Measurements from ENCODE around the gene YIF1A. TPM values are rescaled to one million over a fixed set of nuclear protein-coding genes. Genes with fewer than 3 reads are reported as not detected.

Gene YIF1A
- total RNA-seq, 1 donor: 182 TPM

GRCh38 chr11:66280428-66280827, 8.5 kb downstream of the YIF1A start:
- H3K27ac ChIP-seq (ENCODE audit: low read depth, low read length): no peak overlapping the region
- no peak overlapping the region for H3K4me3 ChIP-seq (ENCODE audit: insufficient read depth, low read length)
- DNase-seq (ENCODE audit: insufficient read length, low spot score, missing footprints): no peak
- no peaks in the 10 kb centered on the region for H3K9me3 ChIP-seq (ENCODE audit: low read depth, low read length)
- peaks cover 22% of the 10 kb centered on the region for H3K36me3 ChIP-seq (ENCODE audit: insufficient read depth, low read length)
- no peak overlapping the region for H3K4me2 ChIP-seq (ENCODE audit: insufficient read depth, low read length)
- peaks cover 4% of the 10 kb centered on the region for H3K4me1 ChIP-seq (ENCODE audit: insufficient read depth, low read length)
- no peak overlapping the region for H2AFZ ChIP-seq (ENCODE audit: low read length)
- H3K79me2 ChIP-seq (ENCODE audit: insufficient read depth, low read length): peaks cover 13% of the 10 kb centered on the region
- H3K27me3 ChIP-seq (ENCODE audit: insufficient read depth, low read length): peaks cover 6% of the 10 kb centered on the region
- TF ChIP-seq CTCF (IDR thresholded peaks at IDR 0.05; ENCODE audit: extremely low read depth, low read depth, low read length): no peak
- H4K20me1 ChIP-seq (ENCODE audit: insufficient read depth, low read length): peaks cover 30% of the 10 kb centered on the region

GRCh38 chr11:66279092-66279734, 9.7 kb downstream of the YIF1A start:
- no peak overlapping the region for H3K4me2 ChIP-seq (ENCODE audit: insufficient read depth, low read length)

GRCh38 chr11:66278363-66279091, 10.4 kb downstream of the YIF1A start:
- peak; percentile 91 for DNase-seq (ENCODE audit: insufficient read length, low spot score, missing footprints)
- Histone ChIP-seq H3K4me3 (ENCODE audit: insufficient read depth, low read length) (no peak overlapping the region), H3K79me2 (ENCODE audit: insufficient read depth, low read length) (no peaks in the 10 kb centered on the region), H3K27ac (ENCODE audit: low read depth, low read length) (no peak overlapping the region), H3K9me3 (ENCODE audit: low read depth, low read length) (no peaks in the 10 kb centered on the region), H3K4me2 (ENCODE audit: insufficient read depth, low read length) (no peak overlapping the region), H2AFZ (ENCODE audit: low read length) (no peak overlapping the region), H3K4me1 (ENCODE audit: insufficient read depth, low read length) (peaks cover 4% of the 10 kb centered on the region), H3K36me3 (ENCODE audit: insufficient read depth, low read length) (peaks cover 27% of the 10 kb centered on the region), H4K20me1 (ENCODE audit: insufficient read depth, low read length) (peaks cover 21% of the 10 kb centered on the region), H3K27me3 (ENCODE audit: insufficient read depth, low read length) (peaks cover 6% of the 10 kb centered on the region)
- no peak for TF ChIP-seq CTCF (IDR thresholded peaks at IDR 0.05; ENCODE audit: extremely low read depth, low read depth, low read length)

More at GRCh38 chr11:66279092-66279734, 9.7 kb downstream of the YIF1A start:
- TF ChIP-seq CTCF (IDR thresholded peaks at IDR 0.05; ENCODE audit: extremely low read depth, low read depth, low read length): no peak
- Histone ChIP-seq H3K4me1 (ENCODE audit: insufficient read depth, low read length) (peaks cover 4% of the 10 kb centered on the region), H3K27ac (ENCODE audit: low read depth, low read length) (no peak overlapping the region), H2AFZ (ENCODE audit: low read length) (no peak overlapping the region), H3K36me3 (ENCODE audit: insufficient read depth, low read length) (peaks cover 22% of the 10 kb centered on the region), H3K9me3 (ENCODE audit: low read depth, low read length) (no peaks in the 10 kb centered on the region), H3K4me3 (ENCODE audit: insufficient read depth, low read length) (no peak overlapping the region), H3K79me2 (ENCODE audit: insufficient read depth, low read length) (peaks cover under 1% of the 10 kb centered on the region), H3K27me3 (ENCODE audit: insufficient read depth, low read length) (peaks cover 6% of the 10 kb centered on the region), H4K20me1 (ENCODE audit: insufficient read depth, low read length) (peaks cover 20% of the 10 kb centered on the region)
- DNase-seq (ENCODE audit: insufficient read length, low spot score, missing footprints): peak; percentile 90
